ENCODE results near the gene MSGN1. TPM values are rescaled to one million over a fixed set of nuclear protein-coding genes. Genes with fewer than 3 reads are reported as not detected.
"Not testable (repeated sequence)": the region's sequence is repeated elsewhere in the genome, so short reads cannot be mapped to it uniquely, and the experiment has no call there.

MSGN1 gene
- total RNA-seq, 1 donor from 2014 or later = not detected

DNA sequence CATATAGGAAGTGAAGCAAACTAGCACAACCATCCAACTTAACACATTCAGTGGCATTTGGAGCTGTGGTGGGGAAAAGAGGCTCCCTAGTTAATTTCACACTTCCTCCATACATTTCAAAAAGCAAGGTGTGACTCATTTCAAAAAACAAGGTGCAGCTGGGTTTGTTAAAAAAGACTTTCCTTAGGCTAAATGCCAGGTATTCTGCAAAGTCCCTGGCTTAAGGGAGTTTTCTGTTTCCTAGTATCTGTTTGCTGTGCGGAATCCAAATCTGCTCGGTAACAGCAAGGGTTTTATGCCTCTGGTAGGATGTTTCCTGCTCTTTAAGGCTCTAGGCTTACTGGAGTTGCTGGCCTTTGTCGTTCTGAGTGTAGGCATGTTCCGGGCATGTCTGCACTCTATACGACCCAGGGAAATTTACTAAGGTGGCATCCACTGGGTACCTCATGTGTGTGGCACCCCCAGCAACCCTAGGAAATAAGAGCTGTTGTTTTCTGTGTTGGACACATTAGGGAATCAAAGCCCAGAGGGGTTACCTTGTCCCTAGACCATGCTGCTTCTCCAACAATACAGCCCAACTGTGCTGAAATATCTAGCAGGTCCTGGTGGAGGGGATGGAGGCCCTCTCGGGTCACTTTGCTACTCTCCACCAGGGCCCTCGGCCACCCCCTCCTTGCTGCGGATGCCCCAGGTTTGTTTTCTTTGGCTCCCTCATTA lies 634 bp upstream of the MSGN1 start:
- no peak for DNase-seq (ENCODE audit: low spot score in 2 of 2)
- Histone ChIP-seq H3K9me3 (no peaks in the 10 kb centered on the region), H3K4me1 (peaks cover 0 to under 1% of the 10 kb centered on the region in 2 donors), H3K4me3 (no peak overlapping the region), H3K27me3 (no peaks in the 10 kb centered on the region), H3K36me3 (no peaks in the 10 kb centered on the region), H3K27ac (no peak overlapping the region)
- intact Hi-C loops (cut with DNase I) = no loop called here
- TF ChIP-seq, protein P1, sequence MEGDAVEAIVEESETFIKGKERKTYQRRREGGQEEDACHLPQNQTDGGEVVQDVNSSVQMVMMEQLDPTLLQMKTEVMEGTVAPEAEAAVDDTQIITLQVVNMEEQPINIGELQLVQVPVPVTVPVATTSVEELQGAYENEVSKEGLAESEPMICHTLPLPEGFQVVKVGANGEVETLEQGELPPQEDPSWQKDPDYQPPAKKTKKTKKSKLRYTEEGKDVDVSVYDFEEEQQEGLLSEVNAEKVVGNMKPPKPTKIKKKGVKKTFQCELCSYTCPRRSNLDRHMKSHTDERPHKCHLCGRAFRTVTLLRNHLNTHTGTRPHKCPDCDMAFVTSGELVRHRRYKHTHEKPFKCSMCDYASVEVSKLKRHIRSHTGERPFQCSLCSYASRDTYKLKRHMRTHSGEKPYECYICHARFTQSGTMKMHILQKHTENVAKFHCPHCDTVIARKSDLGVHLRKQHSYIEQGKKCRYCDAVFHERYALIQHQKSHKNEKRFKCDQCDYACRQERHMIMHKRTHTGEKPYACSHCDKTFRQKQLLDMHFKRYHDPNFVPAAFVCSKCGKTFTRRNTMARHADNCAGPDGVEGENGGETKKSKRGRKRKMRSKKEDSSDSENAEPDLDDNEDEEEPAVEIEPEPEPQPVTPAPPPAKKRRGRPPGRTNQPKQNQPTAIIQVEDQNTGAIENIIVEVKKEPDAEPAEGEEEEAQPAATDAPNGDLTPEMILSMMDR (IDR thresholded peaks at IDR 0.05) = no peak

DNA sequence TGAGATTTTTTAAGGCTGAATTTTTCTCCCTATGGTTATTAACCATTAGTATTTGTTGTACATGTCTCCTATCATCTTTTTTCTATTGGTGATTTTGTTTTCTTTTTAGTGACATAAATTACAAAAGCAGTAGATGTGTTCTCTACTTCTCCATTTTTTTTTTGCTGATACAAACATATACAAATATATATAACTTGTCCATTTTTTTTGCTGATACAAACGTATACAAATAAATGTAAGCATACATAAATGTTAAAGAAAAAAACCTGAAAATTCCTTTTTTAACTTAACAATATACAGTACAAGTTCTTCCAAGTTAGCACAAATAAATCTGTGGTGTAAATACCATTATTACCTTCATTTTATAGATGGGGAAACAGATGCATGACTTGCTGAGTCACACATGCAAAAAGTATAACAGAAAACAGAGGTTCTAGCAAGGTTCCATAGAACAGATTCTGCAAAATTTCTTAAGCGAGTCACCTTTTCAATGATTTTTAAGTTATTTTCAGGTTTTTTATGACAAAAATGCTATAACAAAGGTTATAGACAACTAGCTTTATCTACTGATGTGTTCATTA lies 2.1 kb downstream of the MSGN1 start:
- Histone ChIP-seq H3K4me1 (peaks cover 0 to 25% of the 10 kb centered on the region in 2 donors), H3K36me3 (no peaks in the 10 kb centered on the region), H3K4me3 (no peak overlapping the region), H3K27me3 (no peaks in the 10 kb centered on the region), H3K27ac (no peak overlapping the region), H3K9me3 (no peaks in the 10 kb centered on the region)
- TF ChIP-seq, protein P1 (IDR thresholded peaks at IDR 0.05) = no peak
- DNase-seq (ENCODE audit: low spot score in 2 of 2) = no peak
- intact Hi-C loops (cut with DNase I) = no loop called here

DNA sequence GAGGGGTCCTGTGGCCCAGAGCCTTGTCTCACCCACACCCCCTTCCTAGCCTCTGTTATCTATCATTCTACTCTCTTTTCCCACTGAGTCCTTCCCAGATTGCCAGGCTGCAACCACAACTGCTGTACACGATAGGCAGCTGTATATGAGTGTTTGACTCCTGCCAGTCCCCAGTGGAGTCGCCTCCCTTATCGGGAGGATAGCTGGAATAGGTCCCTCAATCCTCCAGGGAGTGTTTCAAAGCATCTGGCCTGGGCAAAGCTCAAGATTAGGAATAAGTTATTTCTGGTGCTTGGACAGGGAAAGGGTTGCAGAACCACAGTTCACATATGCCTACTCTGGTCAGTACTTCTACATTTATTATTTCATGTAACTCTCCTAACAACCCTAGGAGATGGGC lies 4.8 kb downstream of the MSGN1 start:
- Histone ChIP-seq H3K27ac (peak overlapping the region; percentile 40 to 55), H3K4me1 (peaks cover 0 to 27% of the 10 kb centered on the region in 2 donors), H3K27me3 (no peaks in the 10 kb centered on the region), H3K9me3 (no peaks in the 10 kb centered on the region), H3K36me3 (no peaks in the 10 kb centered on the region), H3K4me3 (peak overlapping the region in 1 of 2 donors; percentile 13)
- TF ChIP-seq, protein P1 (IDR thresholded peaks at IDR 0.05) = no peak
- no peak for DNase-seq (ENCODE audit: low spot score in 2 of 2)
- intact Hi-C loops (cut with DNase I) = loop anchor here (5.0 kb wide), 1 partner anchor 69 kb away; the partner anchor contains the start of genes GEN1 and SMC6

DNA sequence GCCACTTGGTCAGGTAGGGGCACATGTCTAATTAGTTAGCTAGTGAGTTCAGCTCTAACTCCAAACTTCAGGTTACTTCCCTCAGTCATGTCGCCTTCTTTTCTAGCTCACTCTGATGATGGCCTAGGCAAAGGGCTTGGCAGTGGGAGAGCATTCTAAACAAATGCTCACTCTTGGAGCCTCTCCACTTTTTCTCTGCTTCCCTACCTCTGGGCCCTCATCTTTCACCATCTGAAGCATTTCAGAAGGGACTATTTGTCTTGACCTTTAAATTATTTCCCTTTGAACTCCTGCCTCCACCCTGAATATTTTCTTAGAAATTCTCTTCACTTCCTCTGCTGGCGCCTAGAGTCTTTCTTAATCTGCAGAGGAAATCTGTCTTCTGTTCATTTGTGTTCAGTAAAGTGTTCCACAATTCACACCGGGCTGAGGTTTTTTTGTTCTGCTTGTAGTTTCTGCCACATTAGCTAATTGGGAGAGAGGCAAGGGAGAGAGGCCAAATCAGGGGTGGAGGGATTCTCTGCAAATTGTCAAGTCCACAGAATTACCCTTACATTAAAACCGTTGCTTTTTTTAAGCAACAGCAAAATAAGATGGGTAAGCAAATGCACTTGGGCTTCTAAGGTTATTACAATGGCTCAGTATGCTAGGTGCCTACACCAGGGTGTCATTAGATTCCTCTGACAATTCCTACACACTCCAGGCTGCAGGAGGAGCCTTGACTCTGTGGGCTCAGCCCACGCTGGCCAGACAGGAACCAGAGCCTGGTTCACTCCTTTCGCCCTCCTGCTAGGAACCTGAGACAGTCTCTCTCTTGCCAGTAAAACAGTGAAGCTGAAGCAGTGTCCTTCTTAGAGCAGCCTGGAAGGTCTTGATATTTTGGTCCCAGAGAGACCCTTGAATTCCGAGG lies 5.5 kb downstream of the MSGN1 start:
- Histone ChIP-seq H3K27ac (peak overlapping the region; percentile 40 to 55), H3K4me1 (peaks cover 0 to 27% of the 10 kb centered on the region in 2 donors), H3K36me3 (no peaks in the 10 kb centered on the region), H3K4me3 (peak overlapping the region in 1 of 2 donors; percentile 13), H3K27me3 (no peaks in the 10 kb centered on the region), H3K9me3 (no peaks in the 10 kb centered on the region)
- intact Hi-C loops (cut with DNase I) = loop anchor here (5.0 kb wide), 1 partner anchor 69 kb away; the partner anchor contains the start of genes GEN1 and SMC6
- TF ChIP-seq, protein P1 (IDR thresholded peaks at IDR 0.05) = no peak
- DNase-seq (ENCODE audit: low spot score in 2 of 2) = no peak

DNA sequence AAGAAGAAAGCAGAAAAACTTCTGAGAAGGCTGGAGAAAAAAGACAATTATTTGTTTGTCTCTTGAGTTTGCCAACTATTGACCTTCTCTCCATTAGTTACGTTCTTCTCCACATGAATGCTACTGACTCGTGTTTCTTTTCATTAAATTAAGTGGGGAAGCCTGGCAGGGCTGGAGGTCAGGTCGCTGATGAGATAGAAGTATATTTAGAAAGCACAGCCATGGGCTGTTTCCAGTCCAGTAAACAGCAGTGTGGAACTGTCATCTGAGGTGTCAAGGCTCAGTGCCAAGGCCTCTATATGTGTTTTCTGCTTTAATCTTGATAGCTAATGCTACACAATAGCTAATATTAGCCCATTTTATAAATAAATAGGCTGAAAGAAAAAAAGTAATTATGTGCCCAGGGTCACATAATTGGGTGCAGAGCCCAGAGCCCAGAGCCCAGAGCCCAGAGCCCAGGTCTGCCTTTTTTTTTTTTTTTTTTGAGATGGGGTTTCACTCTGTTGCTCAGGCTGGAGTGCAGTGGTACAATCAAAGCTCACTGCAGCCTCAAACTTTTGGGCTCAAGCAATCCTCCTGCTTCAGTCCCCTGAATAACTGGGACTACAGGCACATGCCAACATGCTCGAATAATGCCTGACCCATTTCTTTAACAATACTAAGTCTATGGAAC lies 6.3 kb downstream of the MSGN1 start:
- H3K4me3 ChIP-seq = no peak overlapping the region
- H3K36me3 ChIP-seq = no peaks in the 10 kb centered on the region
- H3K27ac ChIP-seq = peak overlapping the region; percentile 40 to 55
- no peak for DNase-seq (ENCODE audit: low spot score in 2 of 2)
- intact Hi-C loops (cut with DNase I) = loop anchor here (5.0 kb wide), 1 partner anchor 70 kb away; the partner anchor contains the start of genes GEN1 and SMC6
- H3K27me3 ChIP-seq = no peaks in the 10 kb centered on the region
- TF ChIP-seq, protein P1 (IDR thresholded peaks at IDR 0.05) = no peak
- no peaks in the 10 kb centered on the region for H3K9me3 ChIP-seq
- H3K4me1 ChIP-seq = peaks cover 0 to 27% of the 10 kb centered on the region in 2 donors

DNA sequence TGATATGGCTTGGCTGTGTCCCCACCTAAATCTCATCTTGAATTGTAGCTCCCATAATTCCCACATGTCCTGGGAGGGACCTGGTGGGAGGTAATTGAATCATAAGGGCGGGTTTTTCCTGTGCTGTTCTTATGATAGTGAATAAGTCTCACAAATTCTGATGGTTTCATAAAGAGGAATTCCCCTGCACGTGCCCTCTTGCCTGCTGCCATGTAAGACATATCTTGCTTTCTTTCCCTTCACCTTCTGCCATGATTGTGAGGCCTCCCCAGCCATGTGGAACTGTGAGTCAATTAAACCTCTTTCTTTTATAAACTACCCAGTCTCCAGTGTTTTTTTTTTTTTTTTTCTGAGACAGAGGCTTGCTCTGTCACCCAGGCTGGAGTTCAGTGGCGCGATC lies 7.4 kb downstream of the MSGN1 start:
- not testable (repeated sequence) for H3K36me3 ChIP-seq

More for the DNA sequence above, 7.4 kb downstream of the MSGN1 start:
- H3K9me3 ChIP-seq; DNase-seq (ENCODE audit: low spot score in 2 of 2); H3K4me3 ChIP-seq; H3K27ac ChIP-seq; H3K27me3 ChIP-seq: not testable (repeated sequence)
- peaks cover 0 to 27% of the 10 kb centered on the region in 2 donors for H3K4me1 ChIP-seq
- intact Hi-C loops (cut with DNase I) = loop anchor here (5.0 kb wide), 1 partner anchor 71 kb away; the partner anchor contains the start of genes GEN1 and SMC6

All from ascending aorta (tissue), 2 donors.